ENCODE measurements around the gene RPL27.

RPL27 gene

DNA sequence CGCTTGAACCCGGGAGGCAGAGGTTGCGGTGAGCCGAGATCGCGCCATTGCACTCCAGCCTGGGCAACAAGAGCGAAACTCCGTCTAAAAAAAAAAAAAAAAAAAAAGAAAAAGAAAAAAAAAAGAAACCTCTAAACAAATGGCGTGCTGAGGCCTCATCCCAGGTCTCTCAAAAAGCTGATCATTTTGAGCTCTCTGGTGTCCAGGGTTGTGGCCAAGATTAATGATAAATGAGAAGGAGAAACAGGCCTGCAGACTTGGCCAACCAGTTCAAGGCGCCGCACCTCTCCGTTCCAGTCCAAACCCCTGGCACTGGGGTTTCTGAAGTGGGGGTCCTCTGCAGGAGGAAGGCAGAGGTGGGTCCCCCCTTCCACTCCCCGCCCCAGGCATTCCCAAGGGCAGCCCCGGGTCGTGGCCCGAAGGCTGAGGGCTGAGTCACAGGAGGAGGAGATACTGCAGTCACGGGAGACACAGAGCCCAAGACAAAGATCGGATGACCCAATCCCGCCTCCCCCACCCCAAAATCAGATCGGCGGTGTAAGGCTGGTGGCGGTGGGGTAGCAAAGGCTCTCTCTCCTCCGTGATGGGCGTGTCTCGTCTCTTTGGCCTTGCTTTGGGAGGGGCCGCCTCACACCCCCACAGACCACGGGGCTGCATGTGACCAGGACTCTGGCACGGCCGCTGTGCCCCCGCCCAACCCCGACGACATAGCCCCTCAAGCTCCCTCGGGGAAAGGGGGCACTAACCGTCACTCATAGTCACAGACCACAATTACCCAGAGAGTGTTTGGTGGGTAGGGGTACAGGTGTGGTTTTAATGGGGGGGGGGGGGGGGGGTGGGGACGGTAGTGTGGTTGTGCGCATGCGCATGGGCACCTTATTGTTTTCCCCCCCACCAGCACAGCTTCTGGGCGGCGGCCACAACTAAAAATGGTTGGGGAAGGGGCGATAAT lies 22.8 kb downstream of the RPL27 start:
- DNase-seq (ENCODE audit: low read depth): peak; percentile 70

DNA sequence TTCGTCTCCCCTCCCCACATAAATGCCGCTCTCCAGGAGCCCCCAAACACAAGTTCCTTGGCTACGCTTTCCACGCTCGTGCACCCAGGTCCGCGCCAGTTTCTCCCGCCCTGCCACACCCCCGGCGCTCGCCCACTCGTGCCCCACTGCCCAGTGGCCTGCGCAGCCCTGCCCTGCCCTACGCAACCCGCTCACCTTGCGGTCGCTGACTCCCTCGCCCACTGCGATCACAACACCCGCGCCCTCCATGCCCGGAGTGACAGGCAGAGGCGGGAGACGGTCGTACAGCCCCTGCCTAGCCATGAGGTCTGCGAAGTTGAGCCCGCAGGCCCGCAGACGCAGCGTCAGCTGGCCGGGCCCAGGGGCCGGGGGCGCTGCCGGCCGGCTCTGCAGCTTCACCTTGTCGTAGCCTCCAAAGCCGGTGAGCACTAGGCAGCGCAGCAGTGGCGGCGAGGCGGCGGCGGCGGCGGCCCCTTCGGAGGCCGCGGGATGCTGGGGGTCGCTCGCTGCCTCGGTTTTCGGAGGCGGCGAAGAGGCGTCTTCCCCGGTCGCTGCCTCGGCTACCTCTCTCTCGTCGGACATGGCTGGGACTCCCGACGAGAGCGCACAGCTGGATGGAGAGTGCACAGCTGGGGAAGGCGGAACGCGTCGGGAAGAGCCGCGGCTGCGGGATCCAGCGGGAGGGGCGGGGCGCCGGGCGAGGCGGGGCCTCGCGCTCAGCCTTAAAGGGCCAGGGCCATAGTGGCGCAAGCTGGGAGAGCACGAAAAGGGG lies 23.7 kb downstream of the RPL27 start, which contains the start of gene VAT1:
Gene VAT1 (minus strand): TSS at position 645 of the 772 bp plus-strand sequence. CDS start 63 bp downstream, at position 582.
- peak; percentile 69 for DNase-seq (ENCODE audit: low read depth)

DNA sequence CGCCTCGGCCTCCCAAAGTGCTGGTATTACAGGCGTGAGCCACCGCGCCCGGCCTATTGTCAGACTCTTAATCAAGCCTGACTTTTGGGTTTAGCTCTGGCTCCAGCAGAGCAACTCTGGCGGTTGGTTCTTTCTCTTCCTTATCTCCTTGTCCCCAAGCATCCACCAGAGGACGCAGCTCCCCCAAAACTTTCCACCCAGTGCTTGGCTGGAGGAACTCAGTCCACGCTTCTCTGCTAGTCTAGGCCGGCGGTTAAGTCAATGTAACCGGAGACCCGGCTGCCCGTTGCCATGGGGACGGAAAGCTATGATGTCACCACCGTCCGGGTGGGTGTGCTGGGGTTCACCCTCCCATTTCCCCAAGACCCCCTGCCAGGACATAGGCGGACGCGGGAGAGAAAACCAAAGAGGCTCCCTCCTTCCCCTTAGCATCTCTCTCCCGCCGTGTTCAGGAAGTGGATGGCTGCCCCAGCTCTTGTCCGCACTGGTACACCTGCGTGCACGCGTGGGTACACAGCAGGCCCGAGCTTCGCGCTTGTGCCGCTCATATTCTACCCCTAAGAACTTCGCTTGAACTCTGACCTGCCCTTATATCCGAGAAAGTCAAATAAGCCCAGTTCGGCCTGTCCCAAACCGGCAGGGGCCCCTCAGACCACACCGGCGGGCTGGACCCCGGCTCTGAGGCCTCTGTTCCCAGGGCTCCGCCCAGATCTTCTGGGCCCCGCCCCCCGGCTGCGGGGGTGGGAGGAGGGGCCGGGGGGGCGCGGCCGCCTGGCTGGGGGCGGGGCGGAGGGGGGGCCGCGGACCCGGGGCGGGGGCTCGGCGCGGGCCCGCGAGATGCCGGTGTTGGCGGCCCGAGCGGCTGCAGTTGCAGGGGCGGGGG lies 26.4 kb downstream of the RPL27 start, which contains the start of gene RND2:
Gene RND2 (plus strand): TSS at position 825 of the 883 bp plus-strand sequence. CDS start 117 bp downstream, outside the sequence.
- DNase-seq (ENCODE audit: low read depth): peak; percentile 93

DNA sequence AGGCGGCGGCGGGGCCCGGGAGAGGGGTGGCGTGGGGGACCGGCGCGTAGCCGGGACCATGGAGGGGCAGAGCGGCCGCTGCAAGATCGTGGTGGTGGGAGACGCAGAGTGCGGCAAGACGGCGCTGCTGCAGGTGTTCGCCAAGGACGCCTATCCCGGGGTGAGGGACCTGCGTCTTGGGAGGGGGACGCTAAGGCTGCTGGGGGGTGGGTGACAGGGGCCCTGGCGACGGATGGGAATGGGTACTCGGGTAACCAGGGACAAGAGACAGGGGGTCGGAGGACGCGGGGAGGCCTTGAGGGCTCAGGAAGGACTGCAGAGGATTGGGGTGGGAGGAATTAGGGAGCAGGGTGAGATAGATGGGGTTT lies 27.1 kb downstream of the RPL27 start:
- no peak for DNase-seq (ENCODE audit: low read depth)

DNA sequence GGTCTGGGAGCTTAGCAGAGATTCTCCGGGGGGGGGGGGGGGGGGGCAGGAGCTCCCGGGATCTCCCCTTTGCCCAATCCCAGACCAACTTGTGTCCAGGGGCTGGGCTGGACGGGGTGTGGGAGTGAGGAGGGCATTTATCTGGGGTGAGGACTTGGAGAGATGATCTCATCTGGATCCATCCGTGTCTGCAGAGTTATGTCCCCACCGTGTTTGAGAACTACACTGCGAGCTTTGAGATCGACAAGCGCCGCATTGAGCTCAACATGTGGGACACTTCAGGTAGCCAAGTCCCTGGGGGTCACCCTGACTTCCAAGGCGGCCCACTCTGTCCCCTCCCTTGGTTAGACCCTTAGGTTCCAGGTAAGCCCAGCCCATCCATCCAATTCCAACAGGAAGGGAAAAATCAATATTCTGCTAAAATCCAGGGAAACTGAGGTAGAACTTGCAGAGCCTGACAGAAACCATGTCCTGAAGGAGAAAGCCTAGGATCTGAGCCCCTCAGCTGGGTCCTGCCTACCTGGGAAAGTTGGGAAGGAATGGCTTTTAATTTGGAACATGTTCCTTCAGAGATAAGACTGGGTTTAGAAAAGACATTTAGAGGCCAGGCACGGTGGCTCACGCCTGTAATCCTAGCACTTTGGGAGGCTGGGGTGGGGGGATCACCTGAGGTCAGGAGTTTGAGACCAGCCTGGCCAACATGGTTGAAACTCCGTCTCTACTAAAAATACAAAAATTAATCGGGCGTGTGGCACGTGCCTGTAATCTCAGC lies 27.7 kb downstream of the RPL27 start:
- no peak for DNase-seq (ENCODE audit: low read depth)

DNA sequence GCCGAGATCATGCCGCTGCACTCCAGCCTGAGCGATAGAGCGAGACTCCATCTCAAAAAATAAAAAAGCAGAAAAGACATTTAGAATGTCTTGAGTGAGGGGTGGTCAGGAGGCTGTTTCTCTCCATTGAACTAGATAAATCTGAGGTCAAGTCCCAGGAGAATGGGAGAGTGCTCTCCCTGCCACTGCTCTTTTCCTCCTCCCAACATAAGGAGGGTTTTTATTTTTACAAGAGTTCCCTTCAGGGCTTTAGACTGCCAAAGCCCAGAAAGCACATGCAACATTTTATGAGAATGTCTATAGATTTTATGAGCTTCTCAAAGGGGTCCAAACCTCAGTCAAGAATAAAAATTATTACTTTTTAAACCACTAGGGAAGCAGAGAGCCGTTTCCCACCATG lies 28.4 kb downstream of the RPL27 start:
- DNase-seq (ENCODE audit: low read depth): no peak

DNA sequence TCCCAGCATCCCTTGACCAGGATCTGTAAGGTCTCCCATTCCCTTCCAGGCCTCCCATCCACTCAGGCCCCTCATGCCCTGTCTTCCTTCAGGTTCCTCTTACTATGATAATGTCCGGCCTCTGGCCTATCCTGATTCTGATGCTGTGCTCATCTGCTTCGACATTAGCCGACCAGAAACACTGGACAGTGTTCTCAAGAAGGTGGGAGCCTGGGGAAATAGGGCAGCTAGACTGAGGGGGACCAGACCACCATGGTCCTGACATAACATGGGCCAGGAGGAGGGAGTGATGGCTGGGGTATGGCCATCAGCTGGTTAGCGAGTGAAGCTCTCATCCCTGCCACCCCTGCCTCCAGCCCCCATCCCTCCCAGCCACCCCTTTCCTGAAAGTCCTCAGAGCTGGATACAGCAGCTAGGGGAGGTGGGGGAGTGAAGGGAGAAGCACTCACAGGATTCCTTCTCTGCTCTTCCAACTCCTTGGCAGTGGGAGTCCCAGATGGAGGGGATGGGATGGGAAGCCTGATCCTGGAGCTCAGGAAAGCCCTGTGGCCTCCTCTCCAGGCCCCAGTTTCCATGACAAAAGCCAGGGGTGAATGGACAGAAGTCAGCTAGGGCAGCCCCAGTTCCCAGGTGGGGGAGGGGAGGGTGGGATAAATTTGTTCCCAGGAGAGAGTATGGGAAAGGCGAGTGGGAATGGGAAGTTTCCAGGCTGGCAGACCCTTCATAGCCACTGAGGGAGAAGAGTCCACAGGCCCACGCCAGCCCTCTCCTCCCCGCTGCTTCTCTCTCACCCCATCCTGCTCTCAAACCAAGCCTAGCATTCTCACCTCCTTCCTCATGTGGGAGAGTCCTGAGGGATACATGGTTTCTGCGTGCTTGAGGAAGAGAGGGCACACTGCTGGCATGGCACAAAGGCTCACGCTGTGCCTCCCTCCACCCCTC lies 29.1 kb downstream of the RPL27 start:
- DNase-seq (ENCODE audit: low read depth): no peak

DNA sequence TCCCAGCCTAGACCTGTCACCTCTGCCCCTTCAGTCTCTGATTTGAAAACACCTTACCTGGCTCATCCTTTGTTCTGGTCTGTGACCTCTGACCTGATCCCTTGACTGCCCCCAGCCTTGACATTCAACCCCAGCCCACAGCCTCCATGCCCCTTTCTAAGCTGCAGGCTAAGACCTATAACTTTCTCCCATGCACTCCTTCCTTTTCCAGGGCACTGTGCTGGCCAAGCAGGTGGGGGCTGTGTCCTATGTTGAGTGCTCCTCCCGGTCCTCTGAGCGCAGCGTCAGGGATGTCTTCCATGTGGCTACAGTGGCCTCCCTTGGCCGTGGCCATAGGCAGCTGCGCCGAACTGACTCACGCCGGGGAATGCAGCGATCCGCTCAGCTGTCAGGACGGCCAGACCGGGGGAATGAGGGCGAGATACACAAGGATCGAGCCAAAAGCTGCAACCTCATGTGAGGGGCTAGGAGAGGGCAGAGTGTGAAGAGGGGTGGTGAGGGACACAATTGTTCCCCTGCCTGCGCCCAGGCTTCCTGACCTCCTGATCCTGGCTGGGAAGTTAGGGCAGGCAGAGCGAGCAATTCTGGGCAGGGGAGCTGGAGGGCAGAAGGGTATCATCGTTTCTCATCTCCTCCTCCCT lies 30.1 kb downstream of the RPL27 start:
- no peak for DNase-seq (ENCODE audit: low read depth)

DNA sequence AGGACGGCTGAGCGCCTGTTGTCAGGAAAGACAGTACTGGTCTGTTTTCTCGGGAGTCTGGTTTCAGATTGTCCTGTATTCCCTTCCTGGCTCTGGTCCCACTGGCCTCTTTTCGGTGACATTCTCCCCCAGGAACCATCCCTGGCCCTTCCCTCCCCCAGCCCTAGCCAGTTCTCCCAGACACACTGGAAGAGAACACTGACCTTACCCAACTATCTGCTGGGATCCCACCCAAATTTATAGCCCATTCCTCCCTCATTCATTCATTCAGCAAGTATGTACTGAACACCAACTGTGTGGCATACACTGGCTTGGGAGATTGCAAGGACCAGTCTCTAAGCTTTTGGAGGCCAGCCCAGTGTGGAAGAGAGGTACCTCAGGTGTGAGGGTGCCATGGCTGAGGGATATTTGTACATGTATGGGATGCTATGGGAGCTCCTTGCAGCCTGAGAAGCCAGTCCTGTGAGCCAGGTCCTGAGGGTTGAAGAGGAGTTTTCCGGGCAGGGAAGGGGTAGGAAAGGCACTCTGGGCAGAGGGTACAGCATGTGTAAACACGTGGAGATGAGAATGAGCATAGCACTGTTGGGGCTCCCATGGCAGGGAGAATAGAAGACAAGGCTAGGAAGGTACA lies 32.0 kb downstream of the RPL27 start:
- no peak for DNase-seq (ENCODE audit: low read depth)

DNA sequence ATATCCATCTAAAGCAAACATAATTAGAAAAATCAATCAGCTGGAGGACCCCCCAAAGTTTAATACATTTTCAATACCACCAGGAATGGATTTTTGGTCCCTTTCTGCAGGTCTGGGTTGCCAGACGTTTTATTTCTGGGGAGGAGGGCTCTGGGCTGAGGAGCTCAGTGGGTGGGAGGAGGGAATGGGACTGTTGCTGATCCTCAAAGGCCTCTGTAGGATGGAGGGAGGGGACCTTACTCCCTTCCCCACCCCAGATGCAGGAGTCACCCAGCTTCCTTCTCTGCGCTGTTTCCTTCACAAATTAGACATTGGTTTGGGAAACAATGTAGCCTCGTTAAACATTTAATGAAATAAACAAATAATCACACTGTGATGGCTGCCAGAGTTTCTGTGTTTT lies 33.4 kb downstream of the RPL27 start:
- DNase-seq (ENCODE audit: low read depth): no peak

DNA sequence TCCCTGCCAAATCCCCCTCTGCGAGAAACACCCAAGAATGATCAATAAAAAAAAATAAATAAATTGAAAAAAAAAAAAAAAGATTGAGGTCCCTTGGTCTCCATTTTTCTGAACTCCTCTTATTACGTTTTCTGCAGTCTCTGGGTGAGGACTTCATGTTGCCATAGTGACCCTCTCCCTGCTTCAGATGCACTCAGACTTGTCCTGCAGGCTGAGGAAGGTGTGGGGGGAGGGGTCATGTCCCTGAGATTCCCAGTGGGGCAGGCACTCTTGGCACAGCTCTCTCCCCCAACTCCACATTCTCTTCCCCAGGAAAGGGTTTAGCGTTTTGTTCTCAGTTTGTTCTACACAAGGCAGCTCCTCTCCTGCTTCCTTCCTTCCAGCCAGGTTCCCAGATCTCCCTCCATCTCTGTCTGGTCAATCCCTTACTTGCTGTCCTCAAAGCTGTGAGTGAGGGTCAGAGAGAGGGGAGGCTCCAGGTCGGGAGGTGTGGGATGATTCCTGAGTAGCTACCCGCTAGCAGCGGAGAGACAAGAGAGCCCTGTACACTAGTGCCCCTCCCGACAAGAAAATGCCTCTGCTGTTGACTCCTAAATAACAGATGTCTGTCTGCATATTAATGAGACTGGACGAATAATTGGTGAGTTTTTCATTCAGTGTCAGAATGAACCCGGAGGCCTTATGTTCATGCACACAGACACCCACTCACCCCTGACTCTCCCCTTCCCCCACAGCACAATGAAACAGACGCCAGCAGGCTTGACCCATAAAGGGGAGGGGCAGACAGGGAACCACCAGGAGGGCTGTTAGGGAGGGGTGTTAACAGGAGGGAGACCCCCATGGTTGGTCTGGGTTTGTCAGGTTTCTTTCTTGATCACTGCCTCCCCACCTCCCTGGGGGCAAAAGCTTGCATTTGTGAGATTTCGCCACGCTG lies 36.0 kb downstream of the RPL27 start:
- no peak for DNase-seq (ENCODE audit: low read depth)

DNA sequence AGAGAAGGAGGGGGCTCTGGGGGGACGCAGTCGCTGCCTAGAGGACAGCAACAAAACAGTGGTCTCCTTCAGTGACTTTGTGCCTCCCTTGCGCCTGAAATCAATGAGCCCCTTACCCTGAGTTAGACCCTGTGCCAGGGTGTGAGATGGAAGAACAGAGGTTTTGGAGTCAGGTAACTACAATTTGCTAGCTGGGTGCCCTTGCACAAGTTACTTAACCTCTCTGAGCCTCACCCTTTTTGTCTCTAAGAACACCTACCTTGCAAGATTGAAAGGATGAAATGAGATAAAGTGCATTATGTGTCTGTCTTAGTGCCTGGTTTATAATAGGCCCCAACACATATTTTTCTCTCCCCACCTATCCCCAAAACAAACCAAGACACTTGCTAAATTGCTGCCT lies 36.7 kb downstream of the RPL27 start:
- DNase-seq (ENCODE audit: low read depth): no peak

DNA sequence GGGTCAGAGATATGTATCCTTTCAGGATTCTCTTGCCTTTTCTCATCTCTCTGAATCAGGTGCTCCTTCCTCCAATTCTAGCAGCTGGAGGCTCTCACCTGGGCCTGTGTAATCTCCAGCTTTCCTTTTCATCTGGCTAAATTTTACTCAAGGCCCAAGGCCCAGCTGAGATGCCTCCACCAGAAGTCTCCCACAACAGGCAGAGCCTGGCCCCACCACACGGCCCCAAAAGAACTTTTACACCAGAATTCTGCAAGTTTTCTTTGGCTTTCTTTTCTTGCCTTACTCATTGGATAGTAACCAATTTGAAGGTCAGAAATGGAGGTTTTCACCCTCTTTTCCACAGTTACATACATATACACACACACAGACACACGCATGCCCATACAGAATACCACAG lies 41.4 kb downstream of the RPL27 start:
- DNase-seq (ENCODE audit: low read depth): no peak

DNA sequence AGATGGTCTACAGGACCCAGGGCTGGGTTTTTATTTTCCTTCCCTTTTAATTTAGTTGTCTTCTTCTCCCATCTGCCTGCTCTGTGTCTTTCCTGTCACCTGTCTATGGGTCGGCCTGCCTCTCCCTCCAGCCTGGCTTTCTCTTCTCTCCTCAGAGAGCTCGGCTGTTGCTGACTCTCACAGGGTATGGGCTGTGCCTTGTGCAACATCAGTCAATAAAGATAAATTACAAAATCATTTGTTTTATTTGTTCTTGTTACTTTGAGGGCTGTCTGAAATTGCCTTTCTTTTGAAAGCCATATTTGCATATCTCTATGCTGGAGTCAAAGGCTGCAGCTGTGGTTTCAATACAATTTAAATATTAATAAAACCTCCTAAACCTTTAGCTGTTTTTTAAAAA lies 42.4 kb downstream of the RPL27 start:
- DNase-seq (ENCODE audit: low read depth): no peak

DNA sequence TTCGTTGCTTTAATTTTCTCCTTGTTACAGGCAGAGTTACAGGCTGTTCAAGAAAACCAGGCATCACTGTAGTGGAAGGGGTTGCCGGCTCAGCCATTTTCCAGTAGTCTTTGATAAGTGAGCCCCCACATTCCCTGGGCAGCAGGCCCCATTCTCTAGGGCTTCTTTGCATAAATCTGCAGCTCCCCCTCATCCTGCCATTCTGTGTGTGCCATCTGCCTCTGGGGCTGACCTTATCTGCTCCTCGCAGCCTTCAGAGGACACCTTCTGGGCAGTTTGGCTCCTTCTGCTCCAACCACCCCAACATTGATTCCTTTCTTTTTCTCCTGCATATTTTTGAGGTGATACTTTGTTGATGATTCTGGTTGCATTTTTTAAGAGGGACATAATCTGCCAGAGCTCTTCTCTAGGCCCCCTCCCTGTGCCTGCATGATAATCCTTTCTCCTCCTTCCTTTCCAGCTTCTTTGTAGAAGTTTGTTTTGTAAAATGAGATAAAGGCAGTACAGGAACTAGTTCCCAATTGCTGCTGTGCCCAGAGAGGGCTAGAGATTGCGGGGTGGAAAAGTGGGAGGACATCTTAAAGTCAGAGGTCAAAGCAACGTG lies 43.9 kb downstream of the RPL27 start:
- DNase-seq (ENCODE audit: low read depth): no peak

DNA sequence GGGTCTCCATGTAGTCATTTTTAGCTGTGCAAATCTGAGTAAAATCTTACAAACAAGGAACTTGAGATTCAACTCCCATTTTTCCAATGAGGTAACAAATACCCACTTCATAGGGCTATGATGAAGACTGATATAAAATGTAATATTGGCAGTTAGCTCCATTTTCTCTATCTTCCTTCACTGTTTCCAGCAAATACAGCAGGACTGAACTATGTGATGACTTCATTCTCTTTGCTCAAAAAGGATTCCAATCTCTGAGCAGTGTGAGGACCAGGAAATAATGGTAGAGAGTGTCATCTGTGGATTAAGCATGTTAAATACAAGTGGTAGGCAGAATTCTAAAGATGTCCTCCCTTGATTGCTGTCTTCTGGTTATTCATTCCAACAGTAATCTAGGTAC lies 45.1 kb downstream of the RPL27 start:
- no peak for DNase-seq (ENCODE audit: low read depth)

DNA sequence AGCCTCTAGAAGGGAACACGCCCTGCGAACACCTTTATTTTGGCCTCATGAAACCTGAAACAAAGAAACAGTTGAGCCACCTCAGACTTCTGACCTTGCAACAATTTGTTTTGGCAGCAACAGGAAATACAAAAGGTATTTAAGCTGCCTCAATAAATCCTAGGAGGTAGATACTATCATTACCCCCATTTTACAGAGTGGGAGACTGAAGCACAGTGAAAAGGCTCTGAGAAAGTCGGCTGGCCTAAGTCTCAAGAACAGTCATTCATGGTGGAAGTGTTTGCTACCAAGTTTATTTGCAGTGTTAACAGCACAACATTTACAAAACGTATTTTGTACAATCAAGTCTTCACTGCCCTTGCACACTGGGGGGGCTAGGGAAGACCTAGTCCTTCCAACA lies 45.8 kb downstream of the RPL27 start:
- no peak for DNase-seq (ENCODE audit: low read depth)

DNA sequence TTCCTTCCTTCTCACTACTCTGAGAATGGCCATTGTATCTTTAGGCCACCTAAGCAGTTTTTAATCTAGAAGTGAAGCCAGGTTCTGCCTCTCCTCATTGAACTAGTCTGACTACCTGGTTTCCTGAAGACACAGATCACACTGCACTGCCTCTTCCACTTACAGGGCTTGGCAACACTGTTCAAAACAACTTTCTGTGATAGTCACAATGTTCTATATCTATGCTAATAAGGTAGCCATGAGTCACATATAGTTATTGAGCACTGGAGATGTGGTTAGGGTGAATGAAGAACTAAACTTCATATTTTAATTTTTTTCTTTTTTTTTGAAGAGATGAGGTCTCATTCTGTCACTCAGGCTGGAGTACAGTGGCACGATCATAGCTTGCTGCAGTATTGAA lies 53.8 kb downstream of the RPL27 start:
- DNase-seq (ENCODE audit: low read depth): no peak

Data from fibroblast of gingiva (primary cell).